ENCODE measurements around the gene OCEL1.

DNA sequence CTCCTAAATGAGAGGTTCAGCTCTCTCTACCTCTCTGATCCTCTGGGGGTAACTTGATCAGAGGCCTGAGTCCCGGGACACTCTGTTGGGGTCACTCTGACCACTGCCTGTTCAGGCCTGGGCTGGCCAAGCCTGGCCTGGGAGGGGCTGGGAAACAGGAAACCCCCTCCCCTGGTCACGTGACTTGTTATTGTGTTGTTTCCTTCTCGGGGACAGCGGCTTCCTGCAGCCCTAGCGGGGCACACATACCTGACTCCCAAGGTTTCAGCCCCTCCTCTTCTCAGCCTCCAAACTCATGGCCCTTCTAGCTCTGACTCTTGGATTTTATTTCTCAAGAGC, 38.6 kb downstream of the OCEL1 start, which contains the start of gene USHBP1:
- no peak for TF ChIP-seq CTCF (IDR thresholded peaks at IDR 0.05)
- TF ChIP-seq EP300 (IDR thresholded peaks at IDR 0.05), result no peak
- TF ChIP-seq POLR2A (IDR thresholded peaks at IDR 0.05), result no peak

All from stomach (tissue), 4 donors.